Lung microvascular endothelial cell (primary cell): ENCODE measurements around the gene TXNRD1. TPM values are rescaled to one million over a fixed set of nuclear protein-coding genes. Genes with fewer than 3 reads are reported as not detected.
"Not testable (repeated sequence)": the region's sequence is repeated elsewhere in the genome, so short reads cannot be mapped to it uniquely, and the experiment has no call there.

Source experiments
- DNase-seq, 2 donors: peaks; one replicate each; pipeline versions ENCODE4 v3.0.0 to v3.0.0-alpha.2; 2010; ENCODE audit warnings: low read depth in 2 of 2
- total RNA-seq: library from RNA; depleted of rRNA; stranded (reverse); fragments of >200 nt; gene quantifications from 2 replicates; pipeline ENCODE4 v1.2.1, GENCODE V29; 2014

Gene TXNRD1
- total RNA-seq, 1 donor from 2014 or later: 293 TPM

DNA sequence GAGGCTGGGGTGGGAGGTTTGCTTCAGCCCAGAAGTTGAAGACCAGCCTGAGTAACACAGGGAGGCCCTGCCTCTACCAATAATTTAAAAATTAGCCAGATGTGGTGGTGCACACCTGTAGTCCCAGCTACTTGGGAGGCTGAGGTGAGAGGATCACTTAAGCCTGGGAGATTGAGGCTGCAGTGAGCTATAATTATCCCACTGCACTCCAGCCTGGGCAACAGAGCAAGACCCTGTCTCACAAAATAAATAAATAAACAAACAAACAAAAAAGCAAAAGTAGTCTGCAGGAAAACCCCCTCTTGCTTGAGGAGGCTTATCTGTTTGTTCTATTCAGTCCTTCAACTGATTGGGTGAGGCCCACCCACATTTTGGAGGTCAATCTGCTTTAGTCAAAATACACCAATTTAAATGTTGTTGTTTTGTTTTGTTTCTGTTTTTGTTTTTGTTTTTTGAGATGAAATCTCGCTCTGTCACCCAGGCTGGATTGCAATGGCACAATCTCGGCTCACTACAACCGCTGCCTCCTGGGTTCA, 24.9 kb upstream of the TXNRD1 start:
- DNase-seq: no peak

DNA sequence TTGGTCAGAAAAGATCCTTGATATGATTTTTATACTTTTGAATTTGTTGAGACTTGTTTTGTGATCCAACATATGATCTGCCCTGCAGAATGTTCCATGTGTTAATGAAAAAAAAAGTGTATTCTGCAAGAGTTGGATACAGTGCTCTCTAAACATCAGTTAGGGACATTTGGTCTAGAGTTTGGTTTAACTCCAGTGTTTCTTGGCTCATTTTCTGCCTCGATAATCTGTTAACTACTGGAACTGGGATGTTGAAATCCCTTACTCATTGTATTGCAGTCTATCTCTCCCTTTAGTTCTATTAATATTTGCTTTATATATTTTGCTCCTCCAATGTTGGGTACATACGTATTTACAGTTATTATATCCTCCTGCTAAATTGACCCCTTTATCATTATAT, 18.3 kb upstream of the TXNRD1 start:
- no peak for DNase-seq

GRCh38 chr12:104199964-104200363, 15.6 kb upstream of the TXNRD1 start:
- no peak for DNase-seq

GRCh38 chr12:104201238-104202001, 14.2 kb upstream of the TXNRD1 start:
- peak; percentile 80 to 82 for DNase-seq

DNA sequence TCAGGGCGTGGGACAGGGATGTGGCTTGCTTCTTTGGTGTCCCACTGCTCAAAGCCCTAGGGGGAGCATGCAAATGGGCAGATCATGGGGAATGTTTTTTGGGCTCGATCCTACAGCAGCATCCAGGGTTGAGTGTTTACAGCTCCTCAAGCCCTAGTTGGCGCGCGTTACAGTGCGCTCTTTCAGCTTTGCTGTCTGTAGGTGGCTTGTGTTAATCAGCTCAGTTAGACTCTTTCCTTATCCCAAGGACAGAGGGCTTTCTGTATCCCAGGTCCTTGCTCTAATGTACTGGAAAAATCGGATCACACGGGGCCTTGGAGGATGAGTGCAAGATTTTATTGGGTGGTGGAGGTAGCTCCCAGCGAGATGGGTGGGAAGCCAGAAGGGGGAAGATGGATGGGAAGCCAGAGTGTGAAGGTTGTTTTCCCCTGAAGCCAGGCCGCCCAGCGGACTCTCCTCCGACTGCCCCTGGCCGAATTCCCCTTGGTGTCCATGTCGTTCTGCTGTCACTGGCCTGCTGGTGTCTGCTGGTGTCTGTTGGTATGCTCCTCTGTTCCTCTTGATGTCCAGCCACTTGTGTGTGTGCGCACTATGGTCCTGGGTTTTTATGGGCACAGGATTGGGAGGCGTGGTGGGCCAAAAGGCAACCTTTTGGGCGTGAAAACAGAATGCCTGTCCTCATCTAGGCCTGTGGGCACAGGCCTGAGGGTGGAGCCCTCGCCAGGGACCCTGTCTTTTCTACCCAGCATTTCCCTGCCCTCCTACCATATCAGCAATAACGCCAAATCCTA, 10.7 kb upstream of the TXNRD1 start:
- no peak for DNase-seq

- DNase-seq: no peak
These were observed 8.0 kb upstream of the TXNRD1 start for GRCh38 chr12:104207416-104208205.

DNA sequence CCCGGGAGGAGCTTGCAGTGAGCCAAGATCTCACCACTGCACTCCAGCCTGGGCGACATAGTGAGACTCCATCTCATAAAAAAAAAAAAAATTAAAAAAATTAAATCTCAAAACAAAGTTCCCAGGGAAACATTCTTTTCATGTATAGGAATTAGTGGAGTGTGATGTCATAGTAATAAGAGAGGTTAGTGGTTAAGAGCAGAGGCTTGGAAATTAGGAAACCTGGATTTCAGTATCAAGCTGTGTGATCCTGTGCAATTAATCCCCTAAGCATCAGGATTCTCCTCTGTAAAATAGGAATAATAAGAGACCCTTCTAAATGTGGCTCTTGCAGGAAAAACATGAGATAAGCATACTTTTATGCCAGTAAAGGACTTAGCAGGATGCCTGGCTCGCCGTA, 3.1 kb upstream of the TXNRD1 start:
- DNase-seq: no peak

- DNase-seq: peak; percentile 42 to 67
These were observed 1.6 kb upstream of the TXNRD1 start for GRCh38 chr12:104213952-104214351.

GRCh38 chr12:104216521-104216924, 944 bp downstream of the TXNRD1 start:
- DNase-seq: no peak

- DNase-seq: not testable (repeated sequence)
These were observed 2.9 kb downstream of the TXNRD1 start for GRCh38 chr12:104218506-104218905.

GRCh38 chr12:104218935-104219334, 3.4 kb downstream of the TXNRD1 start:
- DNase-seq: peak; percentile 31 to 77

GRCh38 chr12:104219361-104219892, 3.8 kb downstream of the TXNRD1 start:
- DNase-seq: peak; percentile 94 to 97

GRCh38 chr12:104219908-104220404, 4.4 kb downstream of the TXNRD1 start:
- peak; percentile 93 to 98 for DNase-seq

DNA sequence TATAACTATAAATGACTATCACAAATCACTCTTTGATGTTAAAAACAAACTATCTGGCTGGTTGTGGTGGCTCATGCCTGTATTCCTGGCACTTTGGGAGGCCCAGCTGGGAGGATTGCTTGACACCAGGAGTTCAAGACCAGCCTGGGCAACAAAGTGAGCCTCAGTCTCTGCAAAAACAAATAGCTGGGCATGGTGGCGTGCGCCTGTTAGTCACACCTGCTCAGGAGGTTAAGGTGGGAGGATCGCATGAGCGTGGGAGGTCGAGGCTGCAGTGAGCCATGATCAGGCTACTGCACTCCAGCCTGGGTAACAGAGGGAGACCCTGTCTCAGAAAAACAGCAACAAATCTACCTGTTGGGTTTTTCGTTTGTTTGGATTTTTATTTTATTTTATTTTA, 5.4 kb downstream of the TXNRD1 start:
- no peak for DNase-seq

GRCh38 chr12:104222976-104223375, 7.4 kb downstream of the TXNRD1 start:
- DNase-seq: no peak

GRCh38 chr12:104223712-104224111, 8.1 kb downstream of the TXNRD1 start:
- DNase-seq: no peak

- DNase-seq: peak in 1 of 2 donors; percentile 58
These were observed 11.1 kb downstream of the TXNRD1 start for GRCh38 chr12:104226672-104227071.

GRCh38 chr12:104230304-104231095, 14.9 kb downstream of the TXNRD1 start:
- DNase-seq: no peak

DNA sequence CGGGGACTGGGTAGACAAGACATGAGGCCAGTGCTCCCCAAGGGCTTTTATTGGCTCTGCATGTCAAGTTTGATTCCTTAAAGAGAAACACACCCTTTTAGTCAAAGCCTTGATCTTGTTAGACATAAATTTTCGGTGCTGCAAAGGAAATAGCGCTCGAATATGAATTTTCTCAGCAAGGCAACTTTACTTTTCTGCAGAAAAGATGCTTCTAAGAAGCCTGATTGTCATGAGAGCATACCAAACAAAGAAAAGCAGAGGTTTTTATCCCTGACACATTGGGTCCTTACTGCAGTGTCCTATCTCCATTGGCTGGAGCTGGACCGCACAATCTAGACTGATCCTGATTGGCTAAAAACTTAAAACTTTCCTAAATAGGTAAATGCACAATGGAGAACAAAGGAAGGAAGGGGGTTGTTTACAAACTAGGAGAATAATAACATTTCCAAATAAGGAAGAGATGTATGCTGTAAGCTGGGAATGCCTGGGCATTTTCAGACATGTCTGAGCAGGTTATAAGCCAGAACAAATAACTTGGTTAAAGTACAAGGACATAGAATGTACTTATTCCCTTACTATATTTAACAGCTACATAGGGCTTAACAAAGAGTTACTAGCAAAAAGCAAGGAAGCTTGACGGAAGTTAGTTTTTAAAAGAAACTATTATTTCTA, 17.2 kb downstream of the TXNRD1 start:
- no peak for DNase-seq
